OCI-LY3 (cell line): Measurements from ENCODE around the gene ADGRV1.

Experiments used
- H2AFZ ChIP-seq: fragments of 200-600, 300-600 bp; shearing (Covaris generic); 2 replicates; pipeline ENCODE4 v1.6.0; 2014; ENCODE audit warnings: antibody characterized with exemption, low read depth, low read length
- H3K27ac ChIP-seq: fragments of 200-600, 300-600 bp; sonication (generic); 2 replicates; pipeline ENCODE4 v1.5.1; 2014; ENCODE audit warnings: mild to moderate bottlenecking, low read length, moderate library complexity, mixed read lengths
- H3K27me3 ChIP-seq: fragments of 200-600, 300-600 bp; sonication (generic); 2 replicates; pipeline ENCODE4 v1.6.1; 2014; ENCODE audit warnings: low read depth, low read length, mixed read lengths
- H3K36me3 ChIP-seq: fragments of 200-600, 300-600 bp; sonication (generic); replicated peaks from 2 replicates; pipeline ENCODE3; 2014; ENCODE audit warnings: low read depth, low read length, mixed read lengths
- H3K4me1 ChIP-seq: fragments of 300-600, 200-600 bp; sonication (generic); 2 replicates; pipeline ENCODE4 v1.6.1; 2014; ENCODE audit warnings: low read length, mixed read lengths
- H3K4me2 ChIP-seq: fragments of 200-600, 300-600 bp; sonication (generic); 2 replicates; pipeline ENCODE4 v1.6.1; 2014; ENCODE audit warnings: low read length, mixed read lengths
- H3K4me3 ChIP-seq: fragments of 300-600, 200-600 bp; sonication (generic); 2 replicates; pipeline ENCODE4 v1.5.1; 2014; ENCODE audit warnings: antibody characterized with exemption, mild to moderate bottlenecking, low read length, moderate library complexity
- H3K79me2 ChIP-seq: fragments of 300-600, 200-600 bp; shearing (Covaris generic); 2 replicates; pipeline ENCODE4 v1.6.1; 2014; ENCODE audit warnings: mild to moderate bottlenecking, low read length, mixed read lengths
- H3K9ac ChIP-seq: fragments of 300-600, 200-600 bp; shearing (Covaris generic); 2 replicates; pipeline ENCODE4 v1.6.0; 2014; ENCODE audit warnings: mild to moderate bottlenecking, low read length, moderate library complexity
- H3K9me3 ChIP-seq: fragments of 200-600, 300-600 bp; shearing (Covaris generic); 2 replicates; pipeline ENCODE4 v1.6.1; 2014; ENCODE audit warnings: low read length, mixed read lengths; ENCODE audit not compliant: insufficient read depth
- H4K20me1 ChIP-seq: fragments of 200-600, 300-600 bp; sonication (generic); 2 replicates; pipeline ENCODE4 v1.6.1; 2016; ENCODE audit warnings: low read length, mixed read lengths; ENCODE audit not compliant: insufficient read depth
- CTCF ChIP-seq: fragments of 200-600, 300-600 bp; sonication (generic); IDR thresholded peaks from 2 replicates; pipeline ENCODE4 v1.5.1; 2014; ENCODE audit warnings: antibody characterized with exemption, low read length, low read depth
- EZH2phosphoT487 ChIP-seq: fragments of 200-600 bp; shearing (Covaris generic); IDR thresholded peaks from 2 replicates; pipeline ENCODE4 v1.6.1; 2018; ENCODE audit warnings: antibody characterized with exemption, mixed run types, low read depth

The ADGRV1 gene

DNA sequence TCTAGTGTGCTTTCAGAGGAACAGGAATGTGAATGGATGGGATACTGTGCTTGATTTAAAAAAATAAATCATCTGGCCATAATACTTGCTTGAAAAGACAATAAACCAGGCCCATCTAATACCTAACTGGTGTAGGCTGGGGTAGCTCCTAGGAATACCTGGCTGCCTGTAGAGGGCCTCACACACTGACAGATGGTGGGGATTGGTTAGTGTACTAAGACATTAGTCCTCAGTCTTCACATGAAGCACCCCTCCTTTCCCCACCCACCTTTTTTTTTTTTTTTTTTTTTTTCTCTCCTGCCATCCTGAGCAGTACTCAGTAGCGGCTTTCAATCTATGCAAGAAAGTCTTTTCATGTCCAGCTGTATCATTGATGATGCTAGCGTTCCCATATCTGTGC is 130.5 kb downstream of the ADGRV1 start:
- Histone ChIP-seq H3K36me3 (no peaks in the 10 kb centered on the region), H3K9ac (no peak overlapping the region), H3K27me3 (no peaks in the 10 kb centered on the region), H4K20me1 (no peaks in the 10 kb centered on the region), H3K4me1 (no peaks in the 10 kb centered on the region), H3K4me2 (no peak overlapping the region), H3K9me3 (no peaks in the 10 kb centered on the region), H3K27ac (no peak overlapping the region), H3K79me2 (no peaks in the 10 kb centered on the region), H3K4me3 (no peak overlapping the region), H2AFZ (no peak overlapping the region)
- no peak for TF ChIP-seq EZH2phosphoT487
- TF ChIP-seq CTCF = no peak

DNA sequence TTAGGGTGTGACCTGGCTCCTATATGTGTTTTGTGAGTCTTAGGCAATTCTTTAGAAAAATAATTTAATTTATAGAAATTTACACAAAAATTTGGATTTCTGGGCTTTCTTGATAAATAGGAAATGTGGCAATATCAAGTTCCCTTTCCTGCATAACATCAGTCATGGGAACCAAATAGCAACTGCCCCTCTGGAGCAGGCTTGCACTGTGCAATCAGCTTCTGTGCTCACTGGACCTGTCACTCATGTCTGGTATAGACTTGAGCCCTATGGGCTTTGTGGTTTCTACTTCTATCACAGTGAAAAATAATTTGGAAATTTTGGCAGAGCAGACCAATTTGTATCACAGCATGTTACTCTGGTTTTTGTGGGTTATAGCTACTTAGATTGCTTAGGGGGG is 131.7 kb downstream of the ADGRV1 start:
- H3K9me3 ChIP-seq = no peaks in the 10 kb centered on the region
- no peaks in the 10 kb centered on the region for H4K20me1 ChIP-seq
- no peak overlapping the region for H3K27ac ChIP-seq
- H3K4me3 ChIP-seq = no peak overlapping the region
- no peak overlapping the region for H2AFZ ChIP-seq
- H3K36me3 ChIP-seq = no peaks in the 10 kb centered on the region
- no peak overlapping the region for H3K9ac ChIP-seq
- H3K4me1 ChIP-seq = no peaks in the 10 kb centered on the region
- H3K4me2 ChIP-seq = no peak overlapping the region
- no peaks in the 10 kb centered on the region for H3K27me3 ChIP-seq
- no peaks in the 10 kb centered on the region for H3K79me2 ChIP-seq
- TF ChIP-seq CTCF (no peak), EZH2phosphoT487 (no peak)

GRCh38 chr5:90691533-90691932 is 132.9 kb downstream of the ADGRV1 start:
- H3K9ac ChIP-seq = no peak overlapping the region
- no peaks in the 10 kb centered on the region for H3K36me3 ChIP-seq
- no peaks in the 10 kb centered on the region for H3K27me3 ChIP-seq
- no peaks in the 10 kb centered on the region for H4K20me1 ChIP-seq
- TF ChIP-seq CTCF (no peak), EZH2phosphoT487 (no peak)
- H3K79me2 ChIP-seq = no peaks in the 10 kb centered on the region
- H3K27ac ChIP-seq = no peak overlapping the region
- no peak overlapping the region for H3K4me3 ChIP-seq
- no peaks in the 10 kb centered on the region for H3K9me3 ChIP-seq
- H3K4me1 ChIP-seq = no peaks in the 10 kb centered on the region
- H3K4me2 ChIP-seq = no peak overlapping the region
- H2AFZ ChIP-seq = no peak overlapping the region

DNA sequence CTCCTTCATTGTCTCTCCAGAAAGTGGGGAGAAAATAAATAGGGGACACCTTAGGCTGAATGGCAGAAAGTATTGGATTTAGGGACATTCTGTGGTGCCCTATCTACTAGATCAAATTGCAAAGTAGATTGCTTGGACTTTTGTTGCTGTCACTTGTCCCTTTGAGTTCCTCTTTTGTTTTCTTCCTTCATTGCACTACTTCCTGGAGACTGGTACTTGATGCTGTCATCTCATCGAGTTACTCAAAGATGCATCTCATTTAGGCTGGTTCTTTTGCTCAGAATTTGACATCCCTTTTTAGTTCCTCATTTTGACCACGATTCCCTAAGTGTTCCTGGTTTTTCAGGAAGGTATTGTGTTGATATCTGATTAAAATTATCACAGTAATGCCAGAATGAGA is 137.6 kb downstream of the ADGRV1 start:
- Histone ChIP-seq H3K4me3 (no peak overlapping the region), H3K27me3 (no peaks in the 10 kb centered on the region), H4K20me1 (no peaks in the 10 kb centered on the region), H3K36me3 (no peaks in the 10 kb centered on the region), H3K4me1 (no peaks in the 10 kb centered on the region), H3K9ac (no peak overlapping the region), H2AFZ (peak overlapping the region; percentile 11; the same call in 1 of the 2 replicates), H3K9me3 (no peaks in the 10 kb centered on the region), H3K27ac (no peak overlapping the region), H3K4me2 (no peak overlapping the region), H3K79me2 (no peaks in the 10 kb centered on the region)
- TF ChIP-seq EZH2phosphoT487 = no peak

DNA sequence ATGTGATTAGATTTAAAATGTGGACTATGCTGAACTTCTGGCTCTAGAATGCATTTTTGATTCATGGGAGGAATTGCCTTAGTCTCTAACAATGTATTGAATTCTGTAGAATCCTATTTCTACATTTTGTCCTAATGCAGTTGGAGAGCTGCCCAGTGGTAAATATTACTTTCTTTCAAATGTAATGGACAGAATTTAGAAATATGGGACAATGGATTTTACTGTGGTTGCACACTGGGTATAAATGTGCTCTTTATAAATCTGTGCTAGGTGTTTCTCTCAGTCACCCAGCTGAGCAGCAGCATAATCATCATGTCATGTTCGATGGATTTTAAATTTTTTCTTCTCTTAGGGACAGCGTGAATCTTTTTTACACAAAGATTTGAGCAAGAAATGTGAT is 141.7 kb downstream of the ADGRV1 start:
- Histone ChIP-seq H3K4me2 (no peak overlapping the region), H3K4me3 (no peak overlapping the region), H3K79me2 (no peaks in the 10 kb centered on the region), H3K27me3 (no peaks in the 10 kb centered on the region), H3K9ac (no peak overlapping the region), H3K4me1 (no peaks in the 10 kb centered on the region), H2AFZ (no peak overlapping the region), H4K20me1 (no peaks in the 10 kb centered on the region), H3K9me3 (no peaks in the 10 kb centered on the region), H3K27ac (no peak overlapping the region), H3K36me3 (no peaks in the 10 kb centered on the region)
- TF ChIP-seq CTCF (no peak), EZH2phosphoT487 (no peak)
